ENCODE measurements around the gene TLE1.

The TLE1 gene

DNA sequence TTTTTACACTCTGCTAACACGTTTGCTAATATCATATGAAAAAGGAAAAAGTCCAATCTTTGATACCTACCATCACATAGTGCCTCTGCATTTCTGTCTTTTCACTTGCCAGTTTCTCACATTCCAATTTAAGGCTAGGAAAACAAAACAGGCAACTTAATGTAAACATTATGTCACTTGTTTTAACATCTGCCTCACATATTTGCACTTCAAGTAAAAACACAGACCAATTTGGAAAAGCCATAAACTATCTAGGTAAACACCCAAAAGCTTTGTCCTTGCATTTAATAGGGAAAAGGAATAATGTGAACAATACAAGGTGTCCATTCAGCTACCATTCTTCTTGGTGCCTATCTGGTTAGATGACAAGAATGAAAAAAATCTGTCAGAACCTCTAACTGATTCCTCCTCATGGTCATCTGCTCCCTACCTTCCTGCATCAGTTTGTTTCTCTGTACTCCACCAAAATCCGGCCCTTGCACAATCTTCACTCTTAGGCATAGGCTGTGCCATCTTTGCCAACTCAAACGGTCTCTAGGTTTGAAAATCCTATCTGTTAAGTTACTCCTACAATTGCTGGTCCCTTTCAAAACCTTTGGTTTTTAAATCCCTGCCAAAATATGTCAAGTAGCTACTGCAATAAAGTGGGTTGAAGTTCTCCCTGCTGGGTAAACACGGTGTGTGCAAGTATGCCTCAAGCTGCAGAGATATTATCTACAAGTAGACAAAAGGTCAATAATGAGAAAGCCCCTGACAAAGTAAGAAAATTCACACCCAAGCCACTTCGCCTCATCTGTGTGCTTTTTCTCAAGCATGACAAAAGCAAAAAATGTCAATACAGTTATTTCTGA, 3.4 kb downstream of the TLE1 start:
- DNase-seq, result no peak

GRCh38 chr9:81684635-81685034, 4.7 kb downstream of the TLE1 start:
- no peak for DNase-seq

DNA sequence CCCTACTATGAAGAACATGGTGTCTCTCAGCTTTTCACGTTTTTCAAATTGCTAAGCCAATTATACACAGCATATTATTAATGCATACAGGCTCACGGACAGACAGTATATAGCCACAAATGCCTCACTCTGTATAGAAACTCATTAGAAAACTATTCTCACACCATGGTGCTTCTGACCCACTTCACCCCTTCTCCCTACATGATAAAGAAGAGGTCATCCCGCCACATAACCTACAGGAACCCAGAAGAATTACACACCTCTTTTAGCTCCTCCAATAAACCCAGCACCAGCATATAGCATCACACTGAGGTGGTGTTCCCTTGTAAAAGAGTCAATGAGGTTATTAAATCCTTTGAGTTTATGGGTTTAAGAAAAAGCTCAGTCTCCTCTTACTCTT, 5.6 kb downstream of the TLE1 start:
- no peak for DNase-seq

DNA sequence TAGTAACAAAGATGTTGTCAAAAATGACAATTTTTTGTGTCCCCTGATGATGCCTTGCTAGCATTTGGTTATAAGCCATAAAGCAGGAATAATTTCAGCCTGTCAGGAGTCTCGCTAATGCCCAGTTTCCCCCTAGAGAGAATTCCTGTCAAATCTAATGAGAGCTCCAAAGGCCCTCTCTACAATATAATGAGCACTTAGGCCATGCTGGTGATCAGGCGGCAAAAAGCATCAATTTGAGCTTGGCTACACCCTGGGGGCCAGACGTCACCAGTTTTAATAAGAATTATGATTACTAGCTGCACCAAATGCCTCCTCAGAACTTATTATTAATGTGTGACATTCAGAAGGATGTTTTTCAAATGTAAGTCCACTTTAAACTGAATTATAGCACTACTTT, 6.1 kb downstream of the TLE1 start:
- DNase-seq, result no peak

DNA sequence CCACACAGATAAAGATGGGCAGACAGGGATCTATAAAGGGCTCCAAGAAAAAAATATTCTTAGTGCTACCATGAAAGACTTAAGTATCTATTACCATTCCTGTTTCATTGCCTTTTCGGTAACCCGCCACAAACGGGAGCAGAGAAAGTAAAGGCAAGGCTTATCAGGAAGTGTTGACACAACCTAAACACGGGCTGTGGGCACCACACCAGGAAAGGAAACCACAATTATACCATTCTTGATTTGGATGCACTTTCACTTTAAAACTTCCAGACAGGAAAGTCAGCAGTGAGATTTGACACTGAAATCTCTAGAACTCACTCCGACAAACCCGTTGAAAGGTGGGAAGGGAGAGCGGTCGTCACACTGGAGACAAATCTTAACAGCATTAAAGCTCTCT, 6.5 kb downstream of the TLE1 start:
- DNase-seq, result no peak

GRCh38 chr9:81682177-81682576, 7.2 kb downstream of the TLE1 start:
- DNase-seq, result no peak

GRCh38 chr9:81680506-81680905, 8.8 kb downstream of the TLE1 start:
- DNase-seq, result no peak

DNA sequence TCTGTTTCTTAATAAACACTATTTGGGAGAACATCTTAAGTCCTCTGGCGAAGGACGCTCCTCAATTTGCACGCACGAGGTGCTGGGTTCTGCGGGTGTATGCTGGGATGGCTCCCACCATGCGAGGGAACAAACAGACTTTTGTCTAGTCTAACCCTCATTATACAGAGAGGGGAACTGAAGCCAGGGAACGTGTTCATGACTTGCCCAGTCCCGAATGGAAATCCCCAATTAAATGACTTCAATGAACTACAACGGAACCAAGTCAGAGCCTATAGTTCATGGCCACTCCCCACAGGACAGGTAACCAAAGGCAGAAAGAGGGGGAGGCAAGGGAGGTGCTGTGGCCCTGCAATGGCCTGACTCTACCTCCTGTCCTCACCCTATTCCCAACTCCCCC, 9.3 kb downstream of the TLE1 start:
- no peak for DNase-seq

DNA sequence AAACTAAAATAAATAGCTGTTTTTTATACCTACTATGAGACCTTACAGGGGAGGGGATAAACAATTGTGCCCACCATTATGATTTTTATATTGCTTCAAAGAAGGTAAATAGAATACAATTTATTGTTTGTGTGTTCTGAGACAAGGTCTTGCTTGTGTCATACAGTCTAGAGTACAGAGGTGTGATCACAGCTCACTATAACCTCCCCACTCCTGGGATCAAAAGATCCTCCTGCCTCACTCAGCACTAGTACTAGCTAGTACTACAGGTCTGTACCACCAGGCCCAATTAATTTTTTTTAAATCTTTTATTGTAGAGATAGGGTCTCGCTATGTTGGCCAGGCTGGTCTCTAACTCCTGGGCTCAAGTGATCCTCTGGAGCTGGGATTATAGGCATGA, 11.3 kb downstream of the TLE1 start:
- no peak for DNase-seq

- DNase-seq, result no peak
Observed at GRCh38 chr9:81676395-81676794, 13.0 kb downstream of the TLE1 start.

- DNase-seq, result no peak
Observed at GRCh38 chr9:81673310-81673709, 16.0 kb downstream of the TLE1 start.

DNA sequence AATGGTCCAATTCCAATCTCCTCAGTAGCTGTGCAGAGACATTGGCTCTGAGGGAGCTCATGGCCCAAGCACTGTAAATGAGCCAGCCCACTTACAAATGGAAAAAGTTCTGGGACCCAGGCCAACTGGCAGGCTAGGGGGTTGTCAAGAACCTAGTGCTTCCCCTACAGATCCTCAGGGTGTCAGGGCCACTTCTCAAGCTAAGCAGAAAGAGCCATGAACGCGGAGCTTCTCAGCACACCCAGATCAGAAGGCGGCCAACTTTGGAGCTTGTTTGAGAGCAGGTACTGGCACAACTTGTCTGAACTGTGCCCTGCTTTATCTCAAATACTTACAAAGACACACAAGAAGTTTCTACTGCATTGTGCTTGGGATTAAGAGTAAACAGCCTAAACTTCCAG, 17.5 kb downstream of the TLE1 start:
- no peak for DNase-seq

- DNase-seq, result no peak
Observed at GRCh38 chr9:81669866-81670265, 19.5 kb downstream of the TLE1 start.

- no peak for DNase-seq
Observed at GRCh38 chr9:81669041-81669651, 20.2 kb downstream of the TLE1 start.

DNA sequence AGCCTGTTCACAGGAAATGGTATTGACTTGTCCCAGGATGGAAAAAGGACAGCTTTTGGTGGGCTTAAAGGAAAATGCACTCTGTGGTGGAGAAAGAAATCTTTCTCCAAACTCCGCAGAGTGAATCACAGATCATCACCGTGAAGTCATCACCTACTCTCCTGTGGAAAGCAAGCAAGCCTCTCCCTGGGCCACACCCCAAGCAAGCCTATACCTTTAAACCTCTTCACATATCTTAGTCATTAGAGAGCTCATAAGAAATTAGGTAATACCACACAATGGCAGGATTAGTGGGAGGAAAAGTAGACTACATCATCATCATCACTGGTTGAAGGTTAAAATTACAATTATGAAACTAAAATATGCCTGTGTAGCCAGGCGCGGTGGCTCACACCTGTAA, 23.2 kb downstream of the TLE1 start:
- no peak for DNase-seq

DNA sequence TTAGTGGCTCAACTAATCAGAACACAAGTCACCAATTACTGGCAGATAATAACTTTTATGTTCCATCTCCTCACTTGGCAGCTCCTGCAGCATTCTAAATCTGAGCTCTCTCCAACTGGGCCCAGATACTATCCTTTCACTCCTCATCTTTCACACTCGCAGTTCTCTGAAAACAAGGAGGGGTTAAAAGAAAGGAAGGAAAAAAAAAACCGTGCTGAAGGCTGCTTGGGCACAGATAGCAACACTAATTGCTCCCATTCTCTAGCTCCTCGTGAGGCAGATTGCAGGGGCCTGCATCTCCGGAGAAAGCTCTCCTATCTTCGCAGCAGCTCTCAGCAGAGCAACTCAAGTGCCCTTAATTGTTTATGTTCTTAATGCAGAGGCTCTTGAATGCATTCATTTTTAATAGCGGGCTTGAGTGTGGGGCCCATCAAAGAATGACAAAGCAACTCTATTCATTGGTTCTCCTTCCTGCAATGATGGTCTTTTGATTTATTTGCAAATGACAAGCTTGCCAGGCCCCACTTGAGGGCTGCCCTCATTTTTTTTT, 23.9 kb downstream of the TLE1 start:
- DNase-seq, result no peak

- DNase-seq, result no peak
Observed at GRCh38 chr9:81664638-81665222, 24.6 kb downstream of the TLE1 start.

DNA sequence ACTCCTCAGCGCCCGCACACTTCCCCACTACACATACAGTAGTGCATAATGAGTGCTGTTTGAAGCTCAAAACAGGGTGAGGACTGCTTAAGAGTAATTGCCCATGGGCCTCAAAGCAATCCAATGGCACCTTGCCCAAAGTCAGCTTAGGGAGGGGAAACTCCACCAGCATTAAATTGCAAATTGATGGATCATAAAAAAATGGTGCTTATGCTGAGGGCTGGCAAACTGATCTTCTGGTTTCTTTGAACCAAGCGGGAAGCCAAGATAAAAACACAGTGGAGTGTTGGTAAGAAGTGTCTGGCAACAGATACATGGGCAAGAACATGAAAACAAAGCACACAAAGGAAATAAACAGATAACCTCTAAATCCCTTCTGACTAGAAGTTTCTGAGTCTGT, 28.0 kb downstream of the TLE1 start:
- DNase-seq, result no peak

GRCh38 chr9:81656871-81657337, 32.4 kb downstream of the TLE1 start:
- DNase-seq, result no peak

DNA sequence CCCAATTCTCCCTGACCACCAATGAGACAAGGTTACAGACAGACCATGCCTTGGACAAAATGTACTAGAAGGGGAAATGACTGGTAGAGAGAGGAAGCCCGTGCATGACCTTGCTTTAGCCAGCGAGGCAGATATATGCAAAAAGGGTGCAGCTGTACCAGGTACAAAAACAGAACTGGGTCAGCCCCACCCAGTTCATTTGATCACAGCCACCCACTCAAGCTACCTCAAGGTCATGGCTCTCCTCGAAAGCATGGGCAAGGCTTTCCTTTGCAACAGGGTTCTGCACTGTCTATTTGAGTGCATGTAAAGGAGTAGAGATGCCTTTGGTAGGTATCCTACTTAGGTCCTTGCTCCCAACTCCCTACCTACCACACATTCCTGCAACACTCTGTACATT, 33.3 kb downstream of the TLE1 start:
- DNase-seq, result no peak

GRCh38 chr9:81653240-81653639, 36.1 kb downstream of the TLE1 start:
- DNase-seq, result no peak

GRCh38 chr9:81652058-81652687, 37.2 kb downstream of the TLE1 start:
- no peak for DNase-seq

All from activated CD4-positive, alpha-beta T cell treated with anti-CD3 and anti-CD28 coated beads for 48 hours (primary cell).